HEK293 (cell line): ENCODE measurements around the gene KCNQ1.

Experiments used
- CTCF ChIP-seq: fragments of 450-650 bp; formaldehyde crosslinking; IDR thresholded peaks from 2 replicates; pipeline ENCODE4 v1.5.1; 2016; ENCODE audit warnings: missing biosample characterization, missing genetic modification characterization
- INSM2 ChIP-seq: fragments of 450-650 bp; formaldehyde crosslinking; IDR thresholded peaks from 2 replicates; pipeline ENCODE4 v1.5.1; 2016; ENCODE audit warnings: missing biosample characterization, missing genetic modification characterization
- ZBTB48 ChIP-seq: fragments of 450-650 bp; formaldehyde crosslinking; IDR thresholded peaks from 2 replicates; pipeline ENCODE4 v1.5.1; 2016; ENCODE audit warnings: missing biosample characterization, missing genetic modification characterization
- ZFP37 ChIP-seq: fragments of 450-650 bp; formaldehyde crosslinking; IDR thresholded peaks from 2 replicates; pipeline ENCODE4 v1.5.1; 2016; ENCODE audit warnings: missing biosample characterization, missing genetic modification characterization
- ZFP41 ChIP-seq: fragments of 450-650 bp; formaldehyde crosslinking; IDR thresholded peaks from 2 replicates; pipeline ENCODE4 v1.5.1; 2016; ENCODE audit warnings: missing biosample characterization, missing genetic modification characterization, borderline replicate concordance
- ZNF112 ChIP-seq: fragments of 450-650 bp; formaldehyde crosslinking; IDR thresholded peaks from 2 replicates; pipeline ENCODE4 v1.5.0; 2017; ENCODE audit warnings: missing biosample characterization, missing genetic modification characterization
- ZNF175 ChIP-seq: fragments of 450-650 bp; formaldehyde crosslinking; IDR thresholded peaks from 2 replicates; pipeline ENCODE4 v1.5.1; 2016; ENCODE audit warnings: missing biosample characterization, missing genetic modification characterization
- ZNF18 ChIP-seq: fragments of 450-650 bp; formaldehyde crosslinking; IDR thresholded peaks from 2 replicates; pipeline ENCODE4 v1.5.1; 2016; ENCODE audit warnings: missing biosample characterization, missing genetic modification characterization
- ZNF274 ChIP-seq, 2 experiments: fragments of 200-500 bp in 1 of 2; fragments of 450-650 bp in 1 of 2; sonication (Bioruptor generic) in 1 of 2; formaldehyde crosslinking in 1 of 2; IDR thresholded peaks; 2 replicates each; pipeline versions ENCODE4 v1.5.1 to v1.6.1; 2014 to 2016; ENCODE audit warnings: borderline replicate concordance in 1 of 2, inconsistent platforms in 1 of 2, low read length in 1 of 2, missing biosample characterization in 1 of 2, missing genetic modification characterization in 1 of 2
- ZNF324 ChIP-seq: fragments of 450-650 bp; formaldehyde crosslinking; IDR thresholded peaks from 2 replicates; pipeline ENCODE4 v1.5.1; 2016; ENCODE audit warnings: missing biosample characterization, missing genetic modification characterization
- ZNF335 ChIP-seq: fragments of 450-650 bp; formaldehyde crosslinking; conservative IDR thresholded peaks from 2 replicates; pipeline ENCODE4 v1.5.1; 2016; ENCODE audit warnings: missing biosample characterization, missing genetic modification characterization
- ZSCAN30 ChIP-seq: fragments of 450-650 bp; IDR thresholded peaks from 2 replicates; pipeline ENCODE4 v1.5.1; 2018; ENCODE audit warnings: missing biosample characterization, mild to moderate bottlenecking, missing genetic modification characterization, moderate library complexity

- TF ChIP-seq ZSCAN30 (no peak), ZNF335 (tag by site-specific recombination) (no peak), ZFP37 (no peak), CTCF (tag by site-specific recombination) (no peak), INSM2 (tag by site-specific recombination) (no peak), ZFP41 (tag by site-specific recombination) (no peak), ZNF18 (tag by site-specific recombination) (no peak), ZNF324 (no peak), ZBTB48 (tag by site-specific recombination) (no peak), ZNF112 (tag by site-specific recombination) (no peak), ZNF175 (tag by site-specific recombination) (no peak), ZNF274 (IDR thresholded peaks at IDR 0.05; ENCODE audit: low read length) (no peak), ZNF274 (tag by site-specific recombination; IDR thresholded peaks at IDR 0.05; ENCODE audit: borderline replicate concordance) (no peak)
Observed at GRCh38 chr11:2754008-2754407, 309.2 kb downstream of the KCNQ1 start.
